H9 (cell line): ENCODE data around the gene NECTIN1. TPM values are rescaled to one million over a fixed set of nuclear protein-coding genes. Genes with fewer than 3 reads are reported as not detected.

Experiments
- DNase-seq: peaks from one replicate; pipeline ENCODE4 v3.0.0-alpha.2; 2017
- H2AFZ ChIP-seq: one replicate; pipeline ENCODE4 v1.6.1; 2013; ENCODE audit warnings: mild to moderate bottlenecking, low read length, control low read depth, moderate library complexity
- H2AK5ac ChIP-seq: 2 replicates; pipeline ENCODE4 v1.6.1; 2013; ENCODE audit warnings: low read length, control low read depth, mixed read lengths; ENCODE audit not compliant: insufficient read length
- H2BK120ac ChIP-seq: one replicate; pipeline ENCODE4 v1.6.1; 2013; ENCODE audit warnings: low read depth, mild to moderate bottlenecking, low read length, control low read depth, inconsistent platforms; ENCODE audit not compliant: poor library complexity, severe bottlenecking
- H2BK12ac ChIP-seq: 2 replicates; pipeline ENCODE4 v1.6.1; 2013; ENCODE audit warnings: low read length, control low read depth, mixed read lengths, low read depth; ENCODE audit not compliant: insufficient read length
- H2BK15ac ChIP-seq: 2 replicates; pipeline ENCODE4 v1.6.1; 2013; ENCODE audit warnings: low read depth, low read length, control low read depth
- H2BK20ac ChIP-seq: one replicate; pipeline ENCODE4 v1.6.1; 2013; ENCODE audit warnings: low read depth, mild to moderate bottlenecking, low read length, control low read depth, inconsistent platforms; ENCODE audit not compliant: poor library complexity, severe bottlenecking
- H2BK5ac ChIP-seq: 2 replicates; pipeline ENCODE4 v1.6.1; 2013; ENCODE audit warnings: low read length, control low read depth, mixed read lengths; ENCODE audit not compliant: insufficient read length
- H3K14ac ChIP-seq: 2 replicates; pipeline ENCODE4 v1.6.1; 2013; ENCODE audit warnings: low read length, control low read depth; ENCODE audit not compliant: insufficient read depth
- H3K18ac ChIP-seq: 2 replicates; pipeline ENCODE4 v1.6.1; 2013; ENCODE audit warnings: low read depth, mild to moderate bottlenecking, mixed read lengths, low read length, control low read depth; ENCODE audit not compliant: insufficient read length
- H3K23ac ChIP-seq: 2 replicates; pipeline ENCODE4 v1.6.1; 2013; ENCODE audit warnings: low read length, control low read depth, mixed read lengths, low read depth; ENCODE audit not compliant: insufficient read length
- H3K23me2 ChIP-seq: 2 replicates; pipeline ENCODE4 v1.6.1; 2013; ENCODE audit warnings: low read depth, mild to moderate bottlenecking, mixed read lengths, low read length, control low read depth; ENCODE audit not compliant: insufficient read length, poor library complexity, severe bottlenecking
- H3K27ac ChIP-seq: 2 replicates; pipeline ENCODE4 v1.5.1; 2013; ENCODE audit warnings: low read length, control low read depth, mixed read lengths, low read depth; ENCODE audit not compliant: insufficient read length
- H3K27me3 ChIP-seq: 2 replicates; pipeline ENCODE4 v1.6.1; 2013; ENCODE audit warnings: low read length, control low read depth, inconsistent platforms; ENCODE audit not compliant: insufficient read depth
- H3K4ac ChIP-seq: 2 replicates; pipeline ENCODE4 v1.6.1; 2013; ENCODE audit warnings: low read depth, mild to moderate bottlenecking, control low read depth, inconsistent platforms, low read length, moderate library complexity
- H3K4me1 ChIP-seq: 2 replicates; pipeline ENCODE4 v1.6.1; 2013; ENCODE audit warnings: low read length, control low read depth, inconsistent platforms; ENCODE audit not compliant: insufficient read depth
- H3K4me2 ChIP-seq: 2 replicates; pipeline ENCODE4 v1.6.1; 2013; ENCODE audit warnings: low read length, control low read depth, mixed read lengths; ENCODE audit not compliant: insufficient read length, insufficient read depth
- H3K56ac ChIP-seq: 2 replicates; pipeline ENCODE4 v1.6.1; 2013; ENCODE audit warnings: low read depth, mild to moderate bottlenecking, mixed read lengths, low read length, control low read depth; ENCODE audit not compliant: insufficient read length
- H3K79me1 ChIP-seq: 2 replicates; pipeline ENCODE4 v1.6.1; 2013; ENCODE audit warnings: low read depth, mild to moderate bottlenecking, moderate library complexity, low read length, control low read depth, inconsistent platforms; ENCODE audit not compliant: insufficient read depth, poor library complexity, severe bottlenecking
- H3K79me2 ChIP-seq: 2 replicates; pipeline ENCODE4 v1.6.1; 2013; ENCODE audit warnings: low read length, control low read depth, inconsistent platforms; ENCODE audit not compliant: insufficient read depth
- H3K9ac ChIP-seq: 2 replicates; pipeline ENCODE4 v1.6.1; 2013; ENCODE audit warnings: low read length, control low read depth, mixed read lengths; ENCODE audit not compliant: insufficient read length; ENCODE audit errors: extremely low read depth
- H3K9me3 ChIP-seq: one replicate; pipeline ENCODE4 v1.6.1; 2013; ENCODE audit warnings: low read depth, low read length, inconsistent platforms; ENCODE audit not compliant: control insufficient read depth
- H3T11ph ChIP-seq: one replicate; pipeline ENCODE4 v1.6.1; 2013; ENCODE audit warnings: mild to moderate bottlenecking, low read length, control low read depth, inconsistent platforms
- H4K20me1 ChIP-seq: one replicate; pipeline ENCODE4 v1.6.1; 2013; ENCODE audit not compliant: control insufficient read depth, insufficient read length, insufficient read depth
- H4K5ac ChIP-seq: 2 replicates; pipeline ENCODE4 v1.6.1; 2013; ENCODE audit warnings: low read depth, mild to moderate bottlenecking, mixed read lengths, low read length, control low read depth; ENCODE audit not compliant: insufficient read length
- H4K8ac ChIP-seq: replicated peaks from 2 replicates; pipeline ENCODE4 v1.6.1; 2013; ENCODE audit warnings: low read length, control low read depth, mixed read lengths, low read depth; ENCODE audit not compliant: insufficient read length
- H4K91ac ChIP-seq: 2 replicates; pipeline ENCODE4 v1.6.1; 2013; ENCODE audit warnings: low read depth, mild to moderate bottlenecking, moderate library complexity, mixed read lengths, low read length, control low read depth; ENCODE audit not compliant: insufficient read length
- H3K27ac Mint-ChIP-seq, 3 experiments: 2 replicates in 2 of 3; 3 replicates in 1 of 3; pipeline ENCODE4 v1.8.0; 2020 to 2021; ENCODE audit warnings: mixed read lengths in 3 of 3, mild to moderate bottlenecking in 1 of 3, moderate library complexity in 1 of 3
- H3K27me3 Mint-ChIP-seq: 2 replicates; pipeline ENCODE4 v1.8.0; 2021; ENCODE audit warnings: low read depth, mild to moderate bottlenecking, moderate library complexity, mixed read lengths
- H3K36me3 Mint-ChIP-seq, 3 experiments: 2 replicates in 2 of 3; 3 replicates in 1 of 3; pipeline ENCODE4 v1.8.0; 2020 to 2021; ENCODE audit warnings: low read depth in 3 of 3, mixed read lengths in 3 of 3; ENCODE audit not compliant: insufficient read depth in 1 of 3
- H3K4me1 Mint-ChIP-seq, 2 experiments: 2 replicates each; pipeline ENCODE4 v1.8.0; 2020; ENCODE audit warnings: mixed read lengths in 2 of 2
- H3K4me3 Mint-ChIP-seq, 2 experiments: 2 replicates in 1 of 2; 3 replicates in 1 of 2; pipeline ENCODE4 v1.8.0; 2020 to 2021; ENCODE audit warnings: mild to moderate bottlenecking in 2 of 2, mixed read lengths in 2 of 2, moderate library complexity in 1 of 2
- H3K9me3 Mint-ChIP-seq, 2 experiments: 2 replicates in 1 of 2; 3 replicates in 1 of 2; pipeline ENCODE4 v1.8.0; 2020; ENCODE audit warnings: mild to moderate bottlenecking in 2 of 2, mixed read lengths in 2 of 2, moderate library complexity in 1 of 2
- WGBS: extraction: QIAGEN DNeasy Blood & Tissue Kit; methylation state at CpG from one replicate; pipeline ENCODE4 v1.1.7; 2013; ENCODE audit warnings: missing lambda C conversion rate, low lambda C conversion rate, mixed read lengths; ENCODE audit not compliant: insufficient read length; ENCODE audit errors: extremely low coverage; 5-methylcytosine and 5-hydroxymethylcytosine counted together
- total RNA-seq: library from RNA; stranded (reverse); gene quantifications from 2 replicates; pipeline ENCODE4 v1.2.1, GENCODE V29; 2021
- TF ChIP-seq, protein P1 (sequence below): fragments of 200-600 bp; sonication (generic); conservative IDR thresholded peaks from 3 replicates; pipeline ENCODE4 v1.8.0; 2021; ENCODE audit warnings: antibody characterized with exemption, mild to moderate bottlenecking

The NECTIN1 gene
- total RNA-seq, 1 experiment from 2014 or later, result 113 TPM

DNA sequence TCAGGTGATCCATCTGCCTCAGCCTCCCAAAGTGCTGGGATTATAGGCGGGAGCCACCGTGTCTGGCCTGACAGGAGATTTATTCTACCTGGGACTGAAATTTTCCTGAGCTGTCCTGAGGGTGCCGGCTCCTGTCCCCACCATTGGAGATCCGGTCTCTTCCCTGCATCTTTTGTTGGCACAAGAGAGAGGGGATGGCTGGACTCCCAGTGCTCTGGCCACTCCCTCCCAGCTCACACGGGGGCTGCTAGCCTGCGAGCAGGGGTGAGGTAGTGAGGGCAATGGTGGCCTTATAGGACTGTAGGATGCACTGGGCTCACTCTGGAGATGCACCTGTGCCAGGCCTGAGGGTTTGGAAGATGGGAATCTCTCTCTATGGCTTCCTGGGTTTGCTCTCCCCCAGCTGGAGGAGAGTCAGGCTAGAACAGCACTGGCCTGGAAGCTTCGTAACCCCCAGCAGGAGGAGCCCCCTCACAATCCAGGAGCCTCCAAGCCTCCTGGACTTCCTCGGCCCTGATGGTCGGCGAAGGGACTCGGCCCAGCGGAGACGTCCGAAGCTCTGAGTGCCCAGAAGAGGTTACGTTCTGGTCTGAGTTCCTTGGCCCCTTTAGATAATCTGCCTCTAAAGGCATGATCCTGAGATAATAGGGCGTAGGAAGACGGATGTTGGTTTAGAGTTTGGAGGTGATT, 106.4 kb downstream of the NECTIN1 start:
- Histone ChIP-seq H2BK15ac (no peak overlapping the region), H3T11ph (no peak overlapping the region), H4K91ac (no peak overlapping the region), H2AFZ (no peak overlapping the region), H3K23ac (no peak overlapping the region), H2AK5ac (no peak overlapping the region), H4K20me1 (no peaks in the 10 kb centered on the region), H3K79me1 (no peaks in the 10 kb centered on the region), H2BK12ac (no peak overlapping the region), H3K23me2 (no peaks in the 10 kb centered on the region), H3K27ac (no peak overlapping the region), H4K8ac (no peak overlapping the region), H4K5ac (no peak overlapping the region), H3K79me2 (no peaks in the 10 kb centered on the region), H2BK5ac (no peak overlapping the region), H3K4me1 (peaks cover 4% of the 10 kb centered on the region; the same call in 1 of the 2 replicates), H3K4ac (no peak overlapping the region), H3K14ac (no peak overlapping the region; the same call in 1 of the 2 replicates), H3K9me3 (no peaks in the 10 kb centered on the region), H2BK120ac (no peak overlapping the region), H2BK20ac (no peak overlapping the region), H3K27me3 (0 out of 2 replicates have a peak, but pooled peaks cover 4% of the 10 kb centered on the region), H3K9ac (no peak overlapping the region), H3K18ac (no peak overlapping the region), H3K4me2 (no peak overlapping the region), H3K56ac (no peak overlapping the region)
- Mint-ChIP-seq H3K4me3 (no peak overlapping the region), H3K9me3 (no peaks in the 10 kb centered on the region; a peak in 1 of 5 replicates), H3K4me1 (peaks cover 47 to 61% of the 10 kb centered on the region in 2 experiments), H3K27ac (no peak overlapping the region), H3K27me3 (peaks cover 13% of the 10 kb centered on the region), H3K36me3 (no peaks in the 10 kb centered on the region)
- peak; percentile 32 for DNase-seq
- TF ChIP-seq, protein P1, sequence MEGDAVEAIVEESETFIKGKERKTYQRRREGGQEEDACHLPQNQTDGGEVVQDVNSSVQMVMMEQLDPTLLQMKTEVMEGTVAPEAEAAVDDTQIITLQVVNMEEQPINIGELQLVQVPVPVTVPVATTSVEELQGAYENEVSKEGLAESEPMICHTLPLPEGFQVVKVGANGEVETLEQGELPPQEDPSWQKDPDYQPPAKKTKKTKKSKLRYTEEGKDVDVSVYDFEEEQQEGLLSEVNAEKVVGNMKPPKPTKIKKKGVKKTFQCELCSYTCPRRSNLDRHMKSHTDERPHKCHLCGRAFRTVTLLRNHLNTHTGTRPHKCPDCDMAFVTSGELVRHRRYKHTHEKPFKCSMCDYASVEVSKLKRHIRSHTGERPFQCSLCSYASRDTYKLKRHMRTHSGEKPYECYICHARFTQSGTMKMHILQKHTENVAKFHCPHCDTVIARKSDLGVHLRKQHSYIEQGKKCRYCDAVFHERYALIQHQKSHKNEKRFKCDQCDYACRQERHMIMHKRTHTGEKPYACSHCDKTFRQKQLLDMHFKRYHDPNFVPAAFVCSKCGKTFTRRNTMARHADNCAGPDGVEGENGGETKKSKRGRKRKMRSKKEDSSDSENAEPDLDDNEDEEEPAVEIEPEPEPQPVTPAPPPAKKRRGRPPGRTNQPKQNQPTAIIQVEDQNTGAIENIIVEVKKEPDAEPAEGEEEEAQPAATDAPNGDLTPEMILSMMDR, result peak; percentile 22; the same call in 1 of the 3 replicates
- no CpG with 5 or more reads among the region's 17 CpGs for WGBS
